ENCODE measurements around the gene PCP4. TPM values are rescaled to one million over a fixed set of nuclear protein-coding genes. Genes with fewer than 3 reads are reported as not detected.
A peak's percentile ranks its signal among the peaks of the same experiment; 100 is the strongest.

The PCP4 gene
- 10 to 100 TPM in 4 of 8 experiments, 1 to 10 TPM in 1, not detected in 3; 3.3 to 36.4 (median 18.7) TPM for total RNA-seq

DNA sequence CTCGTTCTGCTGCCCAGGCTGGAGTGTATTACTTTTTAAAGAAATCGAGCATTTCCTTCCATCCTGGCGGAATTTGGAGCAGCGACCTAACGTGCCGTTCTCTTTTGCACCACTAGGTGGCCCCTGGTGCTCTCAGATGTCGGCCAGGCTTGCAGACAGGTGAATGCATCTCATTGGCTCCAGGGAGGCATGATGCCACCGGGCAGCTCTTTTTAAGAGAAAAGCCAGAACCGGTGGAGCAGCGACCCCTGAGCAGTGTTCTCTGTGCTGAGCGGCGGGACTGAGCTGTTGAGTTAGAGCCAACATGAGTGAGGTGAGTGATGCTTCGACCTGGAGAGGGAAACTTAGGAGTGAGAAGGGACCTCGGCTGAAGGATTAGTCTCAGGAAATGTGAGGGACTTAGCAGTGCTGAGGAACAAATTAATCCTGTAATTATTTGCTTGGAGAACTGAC, at the start of gene PCP4:
PCP4 (plus strand) TSS at position 241 of the 453 bp plus-strand sequence; CDS start at position 305, 64 bp downstream.
- in situ Hi-C loops (cut with MboI; ENCODE audit: low pct_unique_long_range_greater_than_20kb in 2 of 9, low sequenced_read_pairs in 9 of 9, unreplicated experiment in 9 of 9) = loop anchor here in 4 of 9 experiments (25.0 kb wide), 1 partner anchor 245 kb away; no protein-coding TSS in a partner anchor
- ATAC-seq (replicated peaks in 6 of 8) = peak in 7 of 8 experiments; percentile 27 to 89 (median 82)
- WGBS, 10 experiments = 0 to 20% (median 8%) methylated on average over 1 to 12 of the region's 14 CpGs; no CpG with 5 or more reads in 1 of the 10 experiments

DNA sequence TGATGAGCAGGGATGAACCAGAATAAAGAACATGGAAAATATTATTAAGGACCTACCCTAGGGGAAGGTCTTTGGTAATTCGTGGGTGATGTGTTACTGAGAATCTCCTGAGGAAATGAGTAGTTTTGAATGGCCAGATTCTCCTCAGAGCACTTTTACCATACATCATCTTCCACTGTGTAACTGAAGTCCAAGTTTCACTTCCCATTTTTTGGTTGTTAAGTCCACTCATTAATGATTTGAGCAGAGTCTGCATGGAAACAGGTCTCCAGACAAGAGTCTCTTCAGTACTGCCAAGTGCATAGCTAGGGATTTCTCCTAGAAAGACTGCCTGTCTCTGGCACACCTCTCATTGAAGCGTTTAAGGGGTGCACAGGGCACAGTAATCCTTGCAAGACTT, 48.7 kb upstream of the PCP4 start:
- WGBS, 10 experiments = 0 to 78% (median 10%) methylated on average over 1 to 2 of the region's 2 CpGs; no CpG with 5 or more reads in 3 of the 10 experiments
- Histone ChIP-seq H3K27ac (no peak overlapping the region), H3K4me3 (no peak overlapping the region), H3K4me1 (replicated peaks in 1 of 2) (no peaks in the 10 kb centered on the region)
- in situ Hi-C loops (cut with MboI; ENCODE audit: low pct_unique_long_range_greater_than_20kb in 2 of 9, low sequenced_read_pairs in 9 of 9, unreplicated experiment in 9 of 9) = no loop called here
- ATAC-seq (replicated peaks in 6 of 8) = no peak

More for the DNA sequence above, at the start of gene PCP4:
- Histone ChIP-seq H3K4me1 (replicated peaks in 1 of 2) (no peaks in the 10 kb centered on the region), H3K27ac (no peak within 1 kb of the TSS), H3K4me3 (peak within 1 kb of the TSS in 2 of 5 donors; percentile 5 to 7)

DNA sequence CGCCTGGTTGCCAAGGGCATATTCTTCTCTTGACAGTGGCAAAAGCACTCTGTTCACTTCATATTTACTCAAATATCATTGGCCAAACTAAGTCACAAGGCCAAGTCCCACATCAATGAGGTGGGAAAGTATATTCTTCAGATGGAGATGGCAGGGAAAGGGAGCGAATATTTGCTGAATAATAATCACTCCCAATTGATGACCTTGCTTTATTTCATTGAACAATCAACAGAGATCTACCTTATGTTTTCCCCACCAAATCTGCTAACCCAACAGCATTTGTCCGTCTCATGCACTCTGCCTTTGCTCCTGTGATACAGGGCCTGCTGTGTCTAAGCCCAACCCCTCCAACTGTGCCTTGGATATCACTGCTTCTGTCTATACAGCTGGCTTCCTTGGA, 45.2 kb upstream of the PCP4 start:
- ATAC-seq (replicated peaks in 6 of 8) = no peak
- in situ Hi-C loops (cut with MboI; ENCODE audit: low pct_unique_long_range_greater_than_20kb in 2 of 9, low sequenced_read_pairs in 9 of 9, unreplicated experiment in 9 of 9) = no loop called here
- no peak overlapping the region for H3K27ac ChIP-seq
- WGBS, 10 experiments = 0 to 100% (median 68%) methylated on average over 1 to 3 of the region's 3 CpGs
- no peaks in the 10 kb centered on the region for H3K4me1 ChIP-seq (replicated peaks in 1 of 2)
- H3K4me3 ChIP-seq = no peak overlapping the region

DNA sequence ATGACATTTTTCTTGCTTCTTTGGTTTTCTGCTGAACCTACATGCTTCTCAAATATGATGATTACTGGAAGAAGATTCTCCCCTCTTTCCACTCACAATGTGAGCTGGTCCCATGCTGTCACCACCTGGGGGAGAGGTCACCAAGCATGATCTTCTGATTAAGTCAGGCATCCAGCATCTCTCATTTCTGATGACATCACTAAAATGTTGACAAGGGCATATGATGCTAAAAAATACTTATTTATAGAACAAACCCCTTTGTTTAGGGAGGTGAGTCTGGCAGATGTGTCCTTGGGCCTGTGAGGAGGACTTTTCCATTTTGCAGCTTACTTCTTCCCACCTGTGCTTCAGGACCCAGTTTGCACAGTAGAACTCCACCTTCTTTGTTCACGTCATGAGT, 42.0 kb upstream of the PCP4 start:
- WGBS, 10 experiments = 0 to 75% (median 25%) methylated on average over 1 of the region's 1 CpG; no CpG with 5 or more reads in 7 of the 10 experiments
- H3K4me1 ChIP-seq (replicated peaks in 1 of 2) = no peaks in the 10 kb centered on the region
- peak in 2 of 8 experiments; percentile 16 to 45 for ATAC-seq (replicated peaks in 6 of 8)
- no peak overlapping the region for H3K4me3 ChIP-seq
- in situ Hi-C loops (cut with MboI; ENCODE audit: low pct_unique_long_range_greater_than_20kb in 2 of 9, low sequenced_read_pairs in 9 of 9, unreplicated experiment in 9 of 9) = no loop called here
- no peak overlapping the region for H3K27ac ChIP-seq

DNA sequence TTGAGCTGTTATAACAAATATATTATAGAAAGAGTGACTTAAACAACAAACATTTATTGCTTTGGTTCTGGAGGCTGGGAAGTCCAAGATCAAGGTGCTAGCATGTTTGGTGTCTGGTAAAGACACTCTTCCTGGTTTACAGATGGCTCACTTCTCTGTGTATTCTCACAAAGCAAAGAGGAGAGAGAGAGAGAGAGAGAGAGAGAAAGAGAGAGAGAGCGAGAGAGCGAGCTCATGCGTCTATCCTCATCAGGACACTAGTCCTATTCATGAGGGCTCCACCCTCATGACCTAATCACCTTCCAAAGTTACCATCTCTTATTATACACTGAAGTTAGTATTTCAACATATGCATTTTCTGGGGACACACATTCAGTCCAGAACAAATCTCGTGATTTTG, 32.7 kb upstream of the PCP4 start:
- in situ Hi-C loops (cut with MboI; ENCODE audit: low pct_unique_long_range_greater_than_20kb in 2 of 9, low sequenced_read_pairs in 9 of 9, unreplicated experiment in 9 of 9) = no loop called here
- ATAC-seq (replicated peaks in 6 of 8) = no peak
- Histone ChIP-seq H3K4me1 (replicated peaks in 1 of 2) (no peaks in the 10 kb centered on the region), H3K4me3 (no peak overlapping the region), H3K27ac (no peak overlapping the region)
- WGBS, 10 experiments = 0 to 100% (median 56%) methylated on average over 1 to 4 of the region's 4 CpGs; no CpG with 5 or more reads in 1 of the 10 experiments

DNA sequence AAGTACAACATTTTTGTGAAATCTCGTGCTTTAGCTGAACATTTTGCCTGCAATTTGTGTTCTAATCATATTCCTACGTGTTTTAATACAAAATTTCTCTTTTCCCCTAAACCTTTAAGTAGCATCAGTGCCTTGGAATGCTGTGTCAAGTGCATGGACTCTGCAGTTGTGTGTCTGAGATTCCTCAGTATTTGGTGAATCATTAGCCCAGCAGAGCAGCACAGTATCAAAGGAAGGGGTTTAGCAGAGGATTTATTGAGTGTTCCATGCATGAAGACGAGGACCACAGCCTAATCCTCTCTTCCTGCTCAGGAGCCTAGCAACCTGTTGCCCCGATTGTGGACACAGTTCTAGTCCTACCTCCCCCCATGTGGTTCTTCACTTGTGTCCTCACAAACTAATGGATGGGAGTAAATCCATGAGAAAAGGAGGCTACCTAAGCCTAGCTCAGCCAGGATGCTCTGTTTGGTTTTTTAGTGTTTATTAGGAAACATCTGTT, 29.3 kb upstream of the PCP4 start:
- ATAC-seq (replicated peaks in 6 of 8) = no peak
- no peak overlapping the region for H3K27ac ChIP-seq
- in situ Hi-C loops (cut with MboI; ENCODE audit: low pct_unique_long_range_greater_than_20kb in 2 of 9, low sequenced_read_pairs in 9 of 9, unreplicated experiment in 9 of 9) = no loop called here
- WGBS, 10 experiments = 0 to 69% (median 20%) methylated on average over 1 to 4 of the region's 4 CpGs; no CpG with 5 or more reads in 1 of the 10 experiments
- no peak overlapping the region for H3K4me3 ChIP-seq
- peaks cover 5 to 7% of the 10 kb centered on the region in 2 donors for H3K4me1 ChIP-seq (replicated peaks in 1 of 2)

DNA sequence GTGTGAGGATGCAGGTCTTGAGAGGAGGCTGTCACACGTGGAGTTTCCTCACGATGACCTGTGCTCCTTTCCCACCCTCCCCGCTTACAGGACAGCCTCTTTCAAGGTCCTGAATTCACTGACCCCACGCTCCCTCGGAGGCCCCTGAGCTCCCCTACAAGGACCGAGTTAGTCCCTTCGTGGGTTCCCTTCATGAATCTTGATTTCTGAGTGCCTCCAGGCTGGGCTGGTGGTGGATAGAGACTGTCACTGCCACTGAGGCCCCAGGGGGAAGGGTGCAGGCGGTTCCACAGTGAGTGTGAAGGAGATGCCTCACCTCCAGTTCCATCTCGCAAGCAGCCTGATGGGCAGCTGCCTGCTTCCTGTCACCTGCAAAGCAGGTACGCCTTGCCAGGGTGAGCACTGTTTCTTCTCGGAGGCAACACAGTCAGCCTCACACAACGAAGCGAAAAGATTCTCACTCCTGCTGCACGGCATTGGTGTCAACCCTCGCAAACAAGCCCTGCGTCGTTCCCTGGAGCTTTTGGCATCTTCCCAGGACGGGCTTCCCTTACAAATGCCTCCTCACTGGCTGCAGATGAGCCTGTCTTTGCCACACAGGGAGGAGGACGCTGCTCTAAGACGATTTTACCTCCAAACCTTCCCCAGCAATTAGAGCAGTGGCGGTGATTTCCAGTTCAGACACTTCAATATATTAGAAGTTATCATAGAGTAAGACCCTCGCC, 26.7 kb upstream of the PCP4 start:
- no peak overlapping the region for H3K27ac ChIP-seq
- in situ Hi-C loops (cut with MboI; ENCODE audit: low pct_unique_long_range_greater_than_20kb in 2 of 9, low sequenced_read_pairs in 9 of 9, unreplicated experiment in 9 of 9) = no loop called here
- H3K4me3 ChIP-seq = no peak overlapping the region
- peaks cover 8 to 15% of the 10 kb centered on the region in 2 donors for H3K4me1 ChIP-seq (replicated peaks in 1 of 2)
- WGBS, 10 experiments = 0 to 88% (median 74%) methylated on average over 1 to 13 of the region's 22 CpGs; no CpG with 5 or more reads in 3 of the 10 experiments
- ATAC-seq (replicated peaks in 6 of 8) = no peak

DNA sequence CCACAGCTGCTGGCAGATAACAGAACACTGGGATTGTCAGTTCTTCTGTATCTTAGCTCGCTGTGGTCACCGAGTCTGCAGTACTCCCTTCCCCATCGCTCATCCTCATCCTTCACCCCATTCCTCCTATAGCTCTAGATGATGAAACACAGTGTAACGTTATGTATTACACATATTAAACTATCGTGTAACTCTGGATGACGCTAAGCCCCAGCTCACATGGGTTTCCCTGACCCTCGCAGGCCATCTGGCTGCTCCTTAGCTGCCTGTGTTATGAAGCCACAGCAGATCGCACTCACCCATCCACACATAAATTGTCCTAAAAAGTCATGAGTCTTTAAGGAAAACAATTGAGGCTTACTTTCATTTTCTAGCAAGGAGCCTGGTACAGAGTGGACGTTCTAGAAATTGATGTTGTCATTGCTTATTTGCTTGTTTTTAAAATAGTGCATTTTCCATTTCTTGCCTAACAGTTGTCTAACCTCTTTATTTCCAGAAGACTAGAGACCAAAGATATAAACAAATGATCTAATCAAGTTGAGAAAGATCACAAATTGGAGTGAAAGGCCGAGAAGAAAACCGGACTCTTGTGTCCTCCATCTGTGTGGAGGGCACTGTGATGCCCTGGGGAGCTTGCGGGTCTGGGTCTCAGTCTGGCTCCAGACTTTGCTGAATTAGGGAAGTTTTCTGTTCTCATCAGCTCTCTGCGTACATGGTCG, 24.3 kb upstream of the PCP4 start:
- Histone ChIP-seq H3K27ac (peak overlapping the region; percentile 28 to 80), H3K4me1 (replicated peaks in 1 of 2) (peaks cover 8 to 19% of the 10 kb centered on the region in 2 donors), H3K4me3 (no peak overlapping the region)
- in situ Hi-C loops (cut with MboI; ENCODE audit: low pct_unique_long_range_greater_than_20kb in 2 of 9, low sequenced_read_pairs in 9 of 9, unreplicated experiment in 9 of 9) = no loop called here
- 2 to 88% (median 65%) methylated on average over 1 to 12 of the region's 14 CpGs for WGBS, 10 experiments
- peak in 5 of 8 experiments; percentile 95 to 98 (median 97) for ATAC-seq (replicated peaks in 6 of 8)

DNA sequence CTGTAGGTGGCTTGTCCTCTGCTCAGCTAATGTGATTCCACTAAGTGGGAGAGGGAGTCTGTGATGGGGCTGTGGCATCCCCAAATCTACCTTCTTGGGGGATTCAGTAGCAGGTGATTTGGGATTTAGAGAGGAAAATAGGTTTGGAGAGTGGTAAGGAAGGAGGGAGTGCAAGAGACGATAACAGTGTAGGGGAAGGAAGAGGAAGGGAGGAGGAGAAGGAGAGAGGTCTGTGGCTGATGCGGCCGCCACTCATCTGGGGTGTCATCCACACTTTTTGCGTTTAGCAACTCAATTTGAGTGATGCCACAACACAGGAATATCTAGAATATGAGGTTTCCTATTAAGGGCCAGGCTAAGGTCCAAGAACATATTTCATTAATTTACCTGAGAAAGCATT, 23.8 kb upstream of the PCP4 start:
- Histone ChIP-seq H3K4me1 (replicated peaks in 1 of 2) (peaks cover 8 to 19% of the 10 kb centered on the region in 2 donors), H3K27ac (peak overlapping the region in 1 of 2 donors; percentile 80), H3K4me3 (no peak overlapping the region)
- WGBS, 10 experiments = 4 to 100% (median 68%) methylated on average over 1 to 4 of the region's 4 CpGs; no CpG with 5 or more reads in 4 of the 10 experiments
- in situ Hi-C loops (cut with MboI; ENCODE audit: low pct_unique_long_range_greater_than_20kb in 2 of 9, low sequenced_read_pairs in 9 of 9, unreplicated experiment in 9 of 9) = no loop called here
- ATAC-seq (replicated peaks in 6 of 8) = no peak

DNA sequence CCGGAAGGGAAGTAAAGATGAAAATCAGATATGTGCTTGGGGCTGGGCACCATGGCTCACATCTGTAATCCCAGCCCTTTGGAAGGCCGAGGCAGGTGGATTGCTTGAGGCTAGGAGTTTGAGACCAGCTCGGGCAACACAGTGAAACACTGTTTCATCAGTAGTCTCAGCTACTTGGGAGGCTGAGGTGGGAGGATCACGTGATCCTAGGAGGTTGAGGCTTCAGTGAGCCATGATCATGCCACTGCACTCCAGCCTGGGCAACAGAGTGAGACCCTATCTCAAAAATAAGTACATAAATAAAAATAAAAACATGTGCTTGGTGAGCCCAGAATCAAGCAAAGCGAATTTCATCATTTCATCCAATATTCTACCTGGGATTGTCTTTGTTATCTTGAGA, 23.3 kb upstream of the PCP4 start:
- no peak for ATAC-seq (replicated peaks in 6 of 8)
- Histone ChIP-seq H3K4me1 (replicated peaks in 1 of 2) (peaks cover 8 to 19% of the 10 kb centered on the region in 2 donors), H3K27ac (no peak overlapping the region), H3K4me3 (no peak overlapping the region)
- in situ Hi-C loops (cut with MboI; ENCODE audit: low pct_unique_long_range_greater_than_20kb in 2 of 9, low sequenced_read_pairs in 9 of 9, unreplicated experiment in 9 of 9) = no loop called here
- 13 to 86% (median 79%) methylated on average over 1 to 4 of the region's 5 CpGs; no CpG with 5 or more reads in 2 of the 10 experiments for WGBS, 10 experiments

DNA sequence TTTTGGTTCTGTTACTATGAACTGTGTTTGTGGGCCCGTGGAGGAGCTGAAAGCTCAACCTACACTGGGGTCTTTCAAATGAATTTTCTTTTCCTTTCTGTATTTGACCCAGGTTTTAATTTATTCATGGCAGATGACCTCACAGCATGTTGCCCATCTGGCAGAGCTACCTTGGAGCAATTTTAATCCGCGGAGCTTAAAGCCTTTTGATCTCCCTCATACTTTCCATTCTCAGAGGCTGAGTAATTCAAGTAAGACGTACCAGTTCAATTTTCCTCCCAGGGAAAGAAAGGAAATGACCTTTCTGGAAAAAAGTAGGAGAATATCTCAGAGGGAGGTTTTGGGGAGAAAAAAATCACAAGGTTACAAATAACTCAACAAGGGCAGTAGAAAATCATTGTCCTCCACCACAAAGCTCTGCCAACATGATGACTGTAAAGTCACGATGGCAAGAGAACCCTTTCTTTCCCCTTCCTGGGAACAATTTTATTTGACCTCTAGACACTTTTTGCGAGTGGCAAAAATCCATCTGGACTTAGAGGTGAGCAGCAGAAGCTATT, 21.6 kb upstream of the PCP4 start:
- H3K4me3 ChIP-seq = no peak overlapping the region

DNA sequence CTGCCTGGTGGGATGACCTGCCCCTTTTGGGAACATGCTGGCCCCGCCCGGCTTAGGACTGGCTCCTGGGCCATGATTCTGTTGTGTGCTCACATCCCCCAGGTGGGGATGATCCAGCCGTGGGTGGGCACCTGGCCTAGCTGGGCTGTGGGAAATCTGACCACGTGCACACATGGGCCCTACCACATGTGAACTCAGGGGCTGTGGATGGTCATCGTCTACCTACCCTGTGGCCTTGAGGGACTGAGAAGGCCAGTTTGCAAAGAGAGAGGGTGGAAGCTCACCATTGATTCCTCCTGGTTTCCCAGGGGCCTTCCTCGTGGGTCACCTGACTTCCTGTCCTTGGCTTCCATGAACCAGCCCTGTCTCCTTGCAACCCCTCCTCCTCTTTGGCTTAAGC, 19.4 kb upstream of the PCP4 start:
- no peak overlapping the region for H3K27ac ChIP-seq
- in situ Hi-C loops (cut with MboI; ENCODE audit: low pct_unique_long_range_greater_than_20kb in 2 of 9, low sequenced_read_pairs in 9 of 9, unreplicated experiment in 9 of 9) = no loop called here
- no peak overlapping the region for H3K4me3 ChIP-seq
- H3K4me1 ChIP-seq (replicated peaks in 1 of 2) = peaks cover 14 to 18% of the 10 kb centered on the region in 2 donors
- no peak for ATAC-seq (replicated peaks in 6 of 8)
- 0 to 86% (median 46%) methylated on average over 1 to 4 of the region's 6 CpGs; no CpG with 5 or more reads in 4 of the 10 experiments for WGBS, 10 experiments

More for the DNA sequence above, 21.6 kb upstream of the PCP4 start:
- WGBS, 10 experiments = 0 to 88% (median 48%) methylated on average over 2 to 5 of the region's 6 CpGs
- ATAC-seq (replicated peaks in 6 of 8) = peak in 1 of 8 experiments; percentile 53
- H3K27ac ChIP-seq = peak overlapping the region in 1 of 2 donors; percentile 8
- peaks cover 10 to 21% of the 10 kb centered on the region in 2 donors for H3K4me1 ChIP-seq (replicated peaks in 1 of 2)
- in situ Hi-C loops (cut with MboI; ENCODE audit: low pct_unique_long_range_greater_than_20kb in 2 of 9, low sequenced_read_pairs in 9 of 9, unreplicated experiment in 9 of 9) = no loop called here

All from motor neuron (in vitro differentiated cells).